ENCODE measurements around the gene ABLIM2.

The ABLIM2 gene

DNA sequence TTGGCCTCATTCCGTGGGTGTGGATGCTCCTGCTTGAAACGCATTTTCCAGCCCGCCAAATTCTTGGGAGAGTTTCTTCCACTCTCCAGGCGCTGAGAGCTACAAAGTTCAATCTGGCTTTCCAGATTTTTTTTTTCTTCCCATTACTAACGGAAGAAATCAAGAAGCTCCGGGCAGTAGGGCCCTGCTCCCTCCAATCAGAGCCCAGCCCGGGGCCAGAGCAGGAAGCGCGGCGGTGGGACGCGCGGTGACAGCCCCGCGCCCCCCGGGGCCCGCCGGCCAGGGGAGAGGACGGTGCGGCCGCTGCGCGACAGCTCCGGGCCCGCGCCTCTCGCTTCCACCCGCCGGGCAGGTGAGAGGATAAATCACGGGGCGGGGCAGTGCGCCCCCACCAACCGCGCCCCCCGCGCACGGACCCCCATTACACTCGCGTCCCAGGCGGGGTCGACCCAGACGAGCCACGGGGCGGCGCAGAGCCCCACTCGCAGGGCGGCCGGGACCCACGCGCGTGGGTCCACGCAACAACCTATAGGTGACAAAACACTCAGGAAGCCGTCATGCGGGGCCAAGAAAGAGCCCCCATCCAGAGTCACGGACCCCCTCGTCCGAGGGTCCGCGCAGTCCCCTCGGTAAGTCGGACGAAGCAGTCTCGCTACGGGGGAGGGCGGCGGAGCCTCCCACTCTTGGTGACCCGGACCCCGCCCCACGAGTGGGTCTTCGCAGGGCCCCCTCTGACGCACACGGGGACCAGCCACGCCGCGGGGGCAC, 219.8 kb downstream of the ABLIM2 start:
- no peak for DNase-seq (ENCODE audit: low read depth in 1 of 2, low spot score in 1 of 2)
- Histone ChIP-seq H3K27me3 (ENCODE audit: insufficient read depth, poor library complexity, severe bottlenecking) (peaks cover 30% of the 10 kb centered on the region), H3K27ac (replicated peaks) (no peak overlapping the region), H3K4me3 (replicated peaks; ENCODE audit: insufficient read depth, low read length) (no peak overlapping the region)
- TF ChIP-seq, protein P1, sequence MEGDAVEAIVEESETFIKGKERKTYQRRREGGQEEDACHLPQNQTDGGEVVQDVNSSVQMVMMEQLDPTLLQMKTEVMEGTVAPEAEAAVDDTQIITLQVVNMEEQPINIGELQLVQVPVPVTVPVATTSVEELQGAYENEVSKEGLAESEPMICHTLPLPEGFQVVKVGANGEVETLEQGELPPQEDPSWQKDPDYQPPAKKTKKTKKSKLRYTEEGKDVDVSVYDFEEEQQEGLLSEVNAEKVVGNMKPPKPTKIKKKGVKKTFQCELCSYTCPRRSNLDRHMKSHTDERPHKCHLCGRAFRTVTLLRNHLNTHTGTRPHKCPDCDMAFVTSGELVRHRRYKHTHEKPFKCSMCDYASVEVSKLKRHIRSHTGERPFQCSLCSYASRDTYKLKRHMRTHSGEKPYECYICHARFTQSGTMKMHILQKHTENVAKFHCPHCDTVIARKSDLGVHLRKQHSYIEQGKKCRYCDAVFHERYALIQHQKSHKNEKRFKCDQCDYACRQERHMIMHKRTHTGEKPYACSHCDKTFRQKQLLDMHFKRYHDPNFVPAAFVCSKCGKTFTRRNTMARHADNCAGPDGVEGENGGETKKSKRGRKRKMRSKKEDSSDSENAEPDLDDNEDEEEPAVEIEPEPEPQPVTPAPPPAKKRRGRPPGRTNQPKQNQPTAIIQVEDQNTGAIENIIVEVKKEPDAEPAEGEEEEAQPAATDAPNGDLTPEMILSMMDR (IDR thresholded peaks at IDR 0.05; ENCODE audit: insufficient read depth, low read length), result no peak
- TF ChIP-seq SPI1 (IDR thresholded peaks at IDR 0.05; ENCODE audit: borderline replicate concordance, low read depth) (no peak), POLR2AphosphoS5 (IDR thresholded peaks at IDR 0.05; ENCODE audit: low read depth) (no peak), GABPA (IDR thresholded peaks at IDR 0.05; ENCODE audit: low read depth) (no peak)
- TF ChIP-seq, protein P2, sequence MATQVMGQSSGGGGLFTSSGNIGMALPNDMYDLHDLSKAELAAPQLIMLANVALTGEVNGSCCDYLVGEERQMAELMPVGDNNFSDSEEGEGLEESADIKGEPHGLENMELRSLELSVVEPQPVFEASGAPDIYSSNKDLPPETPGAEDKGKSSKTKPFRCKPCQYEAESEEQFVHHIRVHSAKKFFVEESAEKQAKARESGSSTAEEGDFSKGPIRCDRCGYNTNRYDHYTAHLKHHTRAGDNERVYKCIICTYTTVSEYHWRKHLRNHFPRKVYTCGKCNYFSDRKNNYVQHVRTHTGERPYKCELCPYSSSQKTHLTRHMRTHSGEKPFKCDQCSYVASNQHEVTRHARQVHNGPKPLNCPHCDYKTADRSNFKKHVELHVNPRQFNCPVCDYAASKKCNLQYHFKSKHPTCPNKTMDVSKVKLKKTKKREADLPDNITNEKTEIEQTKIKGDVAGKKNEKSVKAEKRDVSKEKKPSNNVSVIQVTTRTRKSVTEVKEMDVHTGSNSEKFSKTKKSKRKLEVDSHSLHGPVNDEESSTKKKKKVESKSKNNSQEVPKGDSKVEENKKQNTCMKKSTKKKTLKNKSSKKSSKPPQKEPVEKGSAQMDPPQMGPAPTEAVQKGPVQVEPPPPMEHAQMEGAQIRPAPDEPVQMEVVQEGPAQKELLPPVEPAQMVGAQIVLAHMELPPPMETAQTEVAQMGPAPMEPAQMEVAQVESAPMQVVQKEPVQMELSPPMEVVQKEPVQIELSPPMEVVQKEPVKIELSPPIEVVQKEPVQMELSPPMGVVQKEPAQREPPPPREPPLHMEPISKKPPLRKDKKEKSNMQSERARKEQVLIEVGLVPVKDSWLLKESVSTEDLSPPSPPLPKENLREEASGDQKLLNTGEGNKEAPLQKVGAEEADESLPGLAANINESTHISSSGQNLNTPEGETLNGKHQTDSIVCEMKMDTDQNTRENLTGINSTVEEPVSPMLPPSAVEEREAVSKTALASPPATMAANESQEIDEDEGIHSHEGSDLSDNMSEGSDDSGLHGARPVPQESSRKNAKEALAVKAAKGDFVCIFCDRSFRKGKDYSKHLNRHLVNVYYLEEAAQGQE (IDR thresholded peaks at IDR 0.05; ENCODE audit: insufficient replicate concordance, low read depth), result no peak

DNA sequence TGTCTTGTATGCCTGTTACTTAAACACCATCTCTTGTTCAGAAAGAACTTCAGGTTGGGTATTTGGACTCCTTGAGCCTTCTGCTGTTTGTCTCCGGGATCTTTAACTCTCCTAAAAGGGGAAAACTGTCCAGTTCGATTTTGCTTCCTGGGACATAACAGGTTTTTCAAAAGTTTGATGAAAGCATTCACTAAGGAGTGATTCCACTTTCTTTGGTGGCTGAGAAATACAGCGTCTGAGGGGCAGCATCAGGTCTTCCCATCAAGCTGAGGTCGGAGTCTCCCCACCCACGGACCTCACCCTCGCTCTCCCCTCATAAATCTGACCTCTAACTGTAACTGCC, 220.4 kb downstream of the ABLIM2 start:
- TF ChIP-seq, protein P2 (IDR thresholded peaks at IDR 0.05; ENCODE audit: insufficient replicate concordance, low read depth), result no peak
- TF ChIP-seq GABPA (IDR thresholded peaks at IDR 0.05; ENCODE audit: low read depth), result no peak
- TF ChIP-seq, protein P1 (IDR thresholded peaks at IDR 0.05; ENCODE audit: insufficient read depth, low read length), result no peak
- no peak for TF ChIP-seq POLR2AphosphoS5 (IDR thresholded peaks at IDR 0.05; ENCODE audit: low read depth)
- no peak for TF ChIP-seq SPI1 (IDR thresholded peaks at IDR 0.05; ENCODE audit: borderline replicate concordance, low read depth)
- H3K4me3 ChIP-seq (replicated peaks; ENCODE audit: insufficient read depth, low read length), result no peak overlapping the region
- H3K27me3 ChIP-seq (ENCODE audit: insufficient read depth, poor library complexity, severe bottlenecking), result peaks cover 30% of the 10 kb centered on the region
- no peak overlapping the region for H3K27ac ChIP-seq (replicated peaks)
- DNase-seq (ENCODE audit: low read depth in 1 of 2, low spot score in 1 of 2), result no peak

DNA sequence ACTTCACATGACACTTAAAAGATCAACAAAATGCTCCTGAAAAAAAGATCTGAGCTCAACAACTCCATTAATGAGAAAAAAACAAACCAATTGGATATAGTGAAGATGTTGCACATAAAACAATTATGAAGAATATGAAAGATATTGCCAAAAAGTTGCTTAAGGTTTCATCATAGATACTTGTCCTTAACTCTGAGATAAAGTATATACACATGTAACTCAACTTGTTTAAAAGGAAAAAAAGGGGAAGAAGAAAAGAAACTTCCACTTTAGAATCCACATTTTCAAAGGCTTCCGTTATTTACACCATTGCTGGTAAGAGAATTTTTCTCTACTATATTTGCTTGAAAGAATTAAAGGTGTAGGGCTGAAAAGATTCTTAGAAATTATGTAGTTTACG, 221.6 kb downstream of the ABLIM2 start:
- Histone ChIP-seq H3K27ac (replicated peaks) (no peak overlapping the region), H3K27me3 (ENCODE audit: insufficient read depth, poor library complexity, severe bottlenecking) (peaks cover 30% of the 10 kb centered on the region), H3K4me3 (replicated peaks; ENCODE audit: insufficient read depth, low read length) (no peak overlapping the region)
- DNase-seq (ENCODE audit: low read depth in 1 of 2, low spot score in 1 of 2), result no peak
- TF ChIP-seq POLR2AphosphoS5 (IDR thresholded peaks at IDR 0.05; ENCODE audit: low read depth) (no peak), SPI1 (IDR thresholded peaks at IDR 0.05; ENCODE audit: borderline replicate concordance, low read depth) (no peak), GABPA (IDR thresholded peaks at IDR 0.05; ENCODE audit: low read depth) (no peak)
- TF ChIP-seq, protein P2 (IDR thresholded peaks at IDR 0.05; ENCODE audit: insufficient replicate concordance, low read depth), result no peak
- TF ChIP-seq, protein P1 (IDR thresholded peaks at IDR 0.05; ENCODE audit: insufficient read depth, low read length), result no peak
